ENCODE measurements around the gene FGFBP1. TPM values are rescaled to one million over a fixed set of nuclear protein-coding genes. Genes with fewer than 3 reads are reported as not detected.
"Not testable (repeated sequence)": the region's sequence is repeated elsewhere in the genome, so short reads cannot be mapped to it uniquely, and the experiment has no call there.

FGFBP1 gene
- total RNA-seq, 3 donors from 2014 or later: 0.73 TPM; not detected in 2

GRCh38 chr4:15918484-15919129, 19.9 kb downstream of the FGFBP1 start:
- no peak for TF ChIP-seq POLR2AphosphoS5 (IDR thresholded peaks at IDR 0.05)
- TF ChIP-seq POLR2A (IDR thresholded peaks at IDR 0.05): no peak
- no peak for TF ChIP-seq CTCF (IDR thresholded peaks at IDR 0.05)
- no peak for DNase-seq (ENCODE audit: low spot score in 2 of 2)
- Histone ChIP-seq H3K9me3 (no peaks in the 10 kb centered on the region), H3K4me3 (no peak overlapping the region), H3K27ac (no peak overlapping the region), H3K27me3 (no peaks in the 10 kb centered on the region), H3K36me3 (no peaks in the 10 kb centered on the region), H3K4me1 (no peaks in the 10 kb centered on the region)
- intact Hi-C loops (cut with DNase I; ENCODE audit: low total_unique reads): no loop called here

GRCh38 chr4:15917297-15917696, 21.2 kb downstream of the FGFBP1 start:
- no peak overlapping the region for H3K27ac ChIP-seq
- TF ChIP-seq POLR2A (IDR thresholded peaks at IDR 0.05) (no peak), CTCF (IDR thresholded peaks at IDR 0.05) (no peak), POLR2AphosphoS5 (IDR thresholded peaks at IDR 0.05) (no peak)
- no peak overlapping the region for H3K4me3 ChIP-seq
- no peaks in the 10 kb centered on the region for H3K4me1 ChIP-seq
- intact Hi-C loops (cut with DNase I; ENCODE audit: low total_unique reads): no loop called here
- no peaks in the 10 kb centered on the region for H3K27me3 ChIP-seq
- no peaks in the 10 kb centered on the region for H3K9me3 ChIP-seq
- no peak for DNase-seq (ENCODE audit: low spot score in 2 of 2)
- no peaks in the 10 kb centered on the region for H3K36me3 ChIP-seq

- DNase-seq (ENCODE audit: low spot score in 2 of 2); H3K36me3 ChIP-seq; H3K27me3 ChIP-seq; H3K4me3 ChIP-seq; H3K27ac ChIP-seq; H3K4me1 ChIP-seq; H3K9me3 ChIP-seq; intact Hi-C loops (cut with DNase I; ENCODE audit: low total_unique reads): not testable (repeated sequence)
Observed at GRCh38 chr4:15916358-15916757, 22.2 kb downstream of the FGFBP1 start.

GRCh38 chr4:15914736-15915135, 23.8 kb downstream of the FGFBP1 start:
- no peak for TF ChIP-seq CTCF (IDR thresholded peaks at IDR 0.05)
- TF ChIP-seq POLR2AphosphoS5 (IDR thresholded peaks at IDR 0.05): no peak
- TF ChIP-seq POLR2A (IDR thresholded peaks at IDR 0.05): no peak
- Histone ChIP-seq H3K27me3 (no peaks in the 10 kb centered on the region), H3K36me3 (no peaks in the 10 kb centered on the region), H3K4me1 (no peaks in the 10 kb centered on the region), H3K9me3 (no peaks in the 10 kb centered on the region), H3K27ac (no peak overlapping the region), H3K4me3 (no peak overlapping the region)
- intact Hi-C loops (cut with DNase I; ENCODE audit: low total_unique reads): no loop called here
- no peak for DNase-seq (ENCODE audit: low spot score in 2 of 2)

- Histone ChIP-seq H3K27ac (no peak overlapping the region), H3K4me1 (no peaks in the 10 kb centered on the region), H3K9me3 (no peaks in the 10 kb centered on the region), H3K36me3 (no peaks in the 10 kb centered on the region), H3K27me3 (no peaks in the 10 kb centered on the region), H3K4me3 (no peak overlapping the region)
- TF ChIP-seq POLR2AphosphoS5 (IDR thresholded peaks at IDR 0.05): no peak
- TF ChIP-seq CTCF (IDR thresholded peaks at IDR 0.05): no peak
- no peak for TF ChIP-seq POLR2A (IDR thresholded peaks at IDR 0.05)
- intact Hi-C loops (cut with DNase I; ENCODE audit: low total_unique reads): no loop called here
- DNase-seq (ENCODE audit: low spot score in 2 of 2): no peak
Observed at GRCh38 chr4:15914291-15914690, 24.2 kb downstream of the FGFBP1 start.

- DNase-seq (ENCODE audit: low spot score in 2 of 2): no peak
- H3K27ac ChIP-seq: no peak overlapping the region
- no peak for TF ChIP-seq POLR2A (IDR thresholded peaks at IDR 0.05)
- no peak for TF ChIP-seq POLR2AphosphoS5 (IDR thresholded peaks at IDR 0.05)
- no peak for TF ChIP-seq CTCF (IDR thresholded peaks at IDR 0.05)
- no peak overlapping the region for H3K4me3 ChIP-seq
- no peaks in the 10 kb centered on the region for H3K4me1 ChIP-seq
- H3K27me3 ChIP-seq: no peaks in the 10 kb centered on the region
- intact Hi-C loops (cut with DNase I; ENCODE audit: low total_unique reads): no loop called here
- H3K36me3 ChIP-seq: no peaks in the 10 kb centered on the region
- H3K9me3 ChIP-seq: no peaks in the 10 kb centered on the region
Observed at GRCh38 chr4:15913631-15913970, 24.9 kb downstream of the FGFBP1 start.

Measured in breast epithelium (tissue), 4 donors.